Body of pancreas (tissue), 4 donors: ENCODE data around the gene NLRC4. TPM values are rescaled to one million over a fixed set of nuclear protein-coding genes. Genes with fewer than 3 reads are reported as not detected.

Experiments used
- ATAC-seq: fragments of 150-250 bp; one replicate; pipeline ENCODE4 v1.9.1; 2016
- DNase-seq, 4 donors: peaks; one replicate each; pipeline ENCODE4 v3.0.0-alpha.2; 2019
- H3K27ac ChIP-seq, 4 donors: fragments of 200-600 bp; sonication (generic); 1 replicate in 3 of 4; 2 replicates in 1 of 4; pipeline versions ENCODE4 v1.5.1 to v1.6.1; 2016 to 2019; ENCODE audit warnings: mild to moderate bottlenecking in 1 of 4, mixed read lengths in 1 of 4, moderate library complexity in 1 of 4
- H3K27me3 ChIP-seq, 2 donors: fragments of 200-600 bp; sonication (generic); one replicate each; pipeline ENCODE4 v1.6.0; 2016; ENCODE audit warnings: mild to moderate bottlenecking in 1 of 2
- H3K36me3 ChIP-seq, 2 donors: fragments of 200-600 bp; sonication (generic); replicated peaks in 1 of 2; 2 replicates each; pipeline ENCODE4 v1.5.1; 2016; ENCODE audit warnings: low read depth in 2 of 2; ENCODE audit not compliant: insufficient read depth in 1 of 2
- H3K4me1 ChIP-seq: fragments of 200-600 bp; sonication (generic); one replicate; pipeline ENCODE4 v1.6.0; 2016
- H3K4me3 ChIP-seq, 2 donors: fragments of 200-600 bp; sonication (generic); 1 replicate in 1 of 2; 2 replicates in 1 of 2; pipeline ENCODE4 v1.5.1; 2016 to 2019
- H3K9me3 ChIP-seq, 3 donors: fragments of 200-600 bp; sonication (generic); 1 replicate in 2 of 3; 2 replicates in 1 of 3; pipeline ENCODE4 v1.5.1; 2016
- CTCF ChIP-seq, 7 experiments: fragments of 450-650 bp in 4 of 7; fragments of 200-600 bp in 3 of 7; sonication (generic) in 3 of 7; IDR thresholded peaks; one replicate each; pipeline ENCODE4 v1.5.1; 2016 to 2019; ENCODE audit warnings: antibody characterized with exemption in 7 of 7
- POLR2A ChIP-seq, 3 donors: fragments of 450-650 bp; IDR thresholded peaks; one replicate each; pipeline ENCODE4 v1.6.1; 2016; ENCODE audit warnings: antibody characterized with exemption in 3 of 3, mild to moderate bottlenecking in 2 of 3
- WGBS, 2 donors: methylation state at CpG; one replicate each; pipeline ENCODE4 v1.1.5; 2017; 5-methylcytosine and 5-hydroxymethylcytosine counted together
- intact Hi-C: fragments of 100-400 bp; cut with DNase I; formaldehyde crosslinking; loops from one replicate; pipeline ENCODE4 v1.15.1; 2023
- total RNA-seq, 2 donors: library from RNA; depleted of rRNA; stranded (reverse); fragments of >200 nt; gene quantifications; one replicate each; pipeline ENCODE4 v1.1.0, GENCODE V29; 2016

NLRC4 gene
- total RNA-seq, 2 donors from 2014 or later, result 0.26 TPM; not detected in 1

- WGBS, 2 donors, result 65 to 72% methylated on average over 2 of the region's 2 CpGs
- no peak overlapping the region for H3K4me3 ChIP-seq
- H3K27ac ChIP-seq, result no peak overlapping the region
- intact Hi-C loops, result no loop called here
- no peaks in the 10 kb centered on the region for H3K36me3 ChIP-seq
- TF ChIP-seq CTCF (IDR thresholded peaks at IDR 0.05) (no peak), POLR2A (IDR thresholded peaks at IDR 0.05) (no peak)
- H3K27me3 ChIP-seq, result no peaks in the 10 kb centered on the region
- no peaks in the 10 kb centered on the region for H3K9me3 ChIP-seq
- DNase-seq (no peak), ATAC-seq (no peak)
- H3K4me1 ChIP-seq, result peaks cover 39% of the 10 kb centered on the region
These were observed 25.3 kb upstream of the NLRC4 start for GRCh38 chr2:32290000-32290339.

- no peak for TF ChIP-seq CTCF (IDR thresholded peaks at IDR 0.05)
- no peak for TF ChIP-seq POLR2A (IDR thresholded peaks at IDR 0.05)
- Histone ChIP-seq H3K9me3 (no peaks in the 10 kb centered on the region), H3K4me3 (no peak overlapping the region), H3K4me1 (peaks cover 45% of the 10 kb centered on the region), H3K36me3 (no peaks in the 10 kb centered on the region), H3K27ac (peak overlapping the region in 1 of 4 donors; percentile 65), H3K27me3 (no peaks in the 10 kb centered on the region)
- DNase-seq (no peak), ATAC-seq (peak; percentile 40)
- WGBS, 2 donors, result 20 to 23% methylated on average over 4 of the region's 4 CpGs
- intact Hi-C loops, result no loop called here
These were observed 24.7 kb upstream of the NLRC4 start for GRCh38 chr2:32289165-32289999.

- Histone ChIP-seq H3K9me3 (no peaks in the 10 kb centered on the region), H3K27me3 (no peaks in the 10 kb centered on the region), H3K4me3 (no peak overlapping the region), H3K4me1 (peaks cover 59% of the 10 kb centered on the region), H3K36me3 (peaks cover 0 to 2% of the 10 kb centered on the region in 2 donors), H3K27ac (peak overlapping the region in 1 of 4 donors; percentile 24)
- ATAC-seq (no peak), DNase-seq (peak in 1 of 4 donors; percentile 13)
- no peak for TF ChIP-seq CTCF (IDR thresholded peaks at IDR 0.05)
- no peak for TF ChIP-seq POLR2A (IDR thresholded peaks at IDR 0.05)
- intact Hi-C loops, result no loop called here
- WGBS, 2 donors, result 64 to 70% methylated on average over 2 of the region's 2 CpGs
These were observed 19.6 kb upstream of the NLRC4 start for GRCh38 chr2:32284321-32284720.

GRCh38 chr2:32278478-32278853 is 13.8 kb upstream of the NLRC4 start:
- peaks cover 30% of the 10 kb centered on the region for H3K4me1 ChIP-seq
- H3K4me3 ChIP-seq, result peak overlapping the region; percentile 92 to 96
- WGBS, 2 donors, result 3 to 9% methylated on average over 6 of the region's 6 CpGs
- H3K9me3 ChIP-seq, result no peaks in the 10 kb centered on the region
- intact Hi-C loops, result no loop called here
- H3K36me3 ChIP-seq, result peaks cover 0 to 2% of the 10 kb centered on the region in 2 donors
- H3K27ac ChIP-seq, result peak overlapping the region in 3 of 4 donors; percentile 77 to 91 (median 89)
- no peak for ATAC-seq
- no peak for DNase-seq
- no peak for TF ChIP-seq POLR2A (IDR thresholded peaks at IDR 0.05)
- TF ChIP-seq CTCF (IDR thresholded peaks at IDR 0.05), result no peak
- H3K27me3 ChIP-seq, result no peaks in the 10 kb centered on the region
